ENCODE results near the gene AOPEP.

DNA sequence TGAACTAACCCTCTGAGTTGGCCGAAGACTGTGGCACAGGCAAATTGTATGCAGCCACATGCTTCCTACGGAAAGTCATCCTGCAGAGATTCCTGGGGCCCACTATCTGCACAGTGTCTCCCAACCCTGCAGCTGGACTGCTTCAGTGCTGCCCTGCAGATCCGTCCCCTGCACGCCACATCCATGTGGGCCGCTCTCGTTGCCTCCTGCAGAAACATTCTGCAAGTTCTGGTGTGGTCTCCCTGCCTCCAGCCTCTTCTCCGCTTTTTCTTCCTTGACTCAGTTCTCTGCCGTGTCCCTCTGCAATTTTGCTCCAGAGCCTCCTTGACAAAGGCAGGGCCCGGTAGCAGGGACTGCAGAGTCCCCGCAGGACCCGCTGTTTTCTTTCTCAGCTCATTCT lies 249.0 kb downstream of the AOPEP start:
- TF ChIP-seq POLR2A (IDR thresholded peaks at IDR 0.05) (no peak), EP300 (IDR thresholded peaks at IDR 0.05) (no peak)
- TF ChIP-seq, protein P1, sequence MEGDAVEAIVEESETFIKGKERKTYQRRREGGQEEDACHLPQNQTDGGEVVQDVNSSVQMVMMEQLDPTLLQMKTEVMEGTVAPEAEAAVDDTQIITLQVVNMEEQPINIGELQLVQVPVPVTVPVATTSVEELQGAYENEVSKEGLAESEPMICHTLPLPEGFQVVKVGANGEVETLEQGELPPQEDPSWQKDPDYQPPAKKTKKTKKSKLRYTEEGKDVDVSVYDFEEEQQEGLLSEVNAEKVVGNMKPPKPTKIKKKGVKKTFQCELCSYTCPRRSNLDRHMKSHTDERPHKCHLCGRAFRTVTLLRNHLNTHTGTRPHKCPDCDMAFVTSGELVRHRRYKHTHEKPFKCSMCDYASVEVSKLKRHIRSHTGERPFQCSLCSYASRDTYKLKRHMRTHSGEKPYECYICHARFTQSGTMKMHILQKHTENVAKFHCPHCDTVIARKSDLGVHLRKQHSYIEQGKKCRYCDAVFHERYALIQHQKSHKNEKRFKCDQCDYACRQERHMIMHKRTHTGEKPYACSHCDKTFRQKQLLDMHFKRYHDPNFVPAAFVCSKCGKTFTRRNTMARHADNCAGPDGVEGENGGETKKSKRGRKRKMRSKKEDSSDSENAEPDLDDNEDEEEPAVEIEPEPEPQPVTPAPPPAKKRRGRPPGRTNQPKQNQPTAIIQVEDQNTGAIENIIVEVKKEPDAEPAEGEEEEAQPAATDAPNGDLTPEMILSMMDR (IDR thresholded peaks at IDR 0.05) = no peak

Measured in upper lobe of left lung (tissue), 4 donors.